22Rv1 (cell line): ENCODE data around the gene MCM3AP.

Experiments used
- H3K27ac ChIP-seq: fragments of 450-650 bp; 2 replicates; pipeline ENCODE4 v1.5.1; 2017
- ZFX ChIP-seq: fragments of 450-650 bp; IDR thresholded peaks from 2 replicates; pipeline ENCODE4 v1.6.1; 2017; ENCODE audit warnings: antibody characterized with exemption, borderline replicate concordance
- TF ChIP-seq, protein P1 (sequence below): fragments of 450-650 bp; IDR thresholded peaks from 2 replicates; pipeline ENCODE4 v1.5.1; 2017; ENCODE audit warnings: mild to moderate bottlenecking

Gene MCM3AP

DNA sequence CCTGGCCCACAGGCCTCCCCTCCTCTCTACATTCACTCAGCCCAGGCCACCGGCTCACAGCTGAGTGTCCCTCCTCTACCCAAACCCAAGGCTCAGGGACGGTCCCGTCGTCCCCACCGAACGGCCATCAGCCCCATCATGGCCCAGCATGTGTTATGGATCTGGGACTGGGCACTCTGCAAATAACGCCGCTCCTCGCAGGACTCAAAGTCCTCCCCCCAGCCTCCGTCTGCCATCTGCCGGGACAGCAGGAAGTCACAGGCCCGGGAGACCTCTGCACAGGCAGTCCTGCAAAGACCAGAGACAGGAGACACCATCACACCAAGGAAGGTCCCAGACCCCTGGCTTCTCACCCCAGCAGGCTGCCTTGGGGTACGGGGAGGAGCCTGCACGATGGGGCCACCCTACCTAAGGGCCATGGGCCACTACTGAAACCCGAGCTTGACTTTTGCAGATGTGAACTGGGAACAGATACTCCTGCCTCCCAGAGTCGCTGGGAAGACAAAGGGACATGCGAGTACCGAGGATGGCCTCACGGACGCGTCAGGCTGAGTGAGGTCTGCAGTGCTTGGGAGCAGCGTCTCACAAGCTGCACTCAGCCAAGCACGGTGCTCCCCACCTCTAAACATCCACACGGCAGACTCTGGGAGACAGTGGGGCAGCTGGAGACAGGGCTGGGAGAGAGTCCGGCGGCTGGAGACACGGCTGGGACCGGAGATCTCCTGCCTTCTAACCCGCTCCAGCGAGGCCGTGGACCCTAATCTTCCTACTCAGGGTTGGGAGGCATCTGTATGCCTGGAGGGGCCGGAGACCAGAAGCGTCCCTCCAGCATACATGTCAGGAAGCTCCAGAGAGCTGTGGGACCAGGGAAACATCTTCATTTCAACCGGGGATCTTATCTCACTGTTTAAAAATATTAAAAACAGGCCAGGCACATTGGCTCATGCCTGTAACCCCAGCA is 90.8 kb downstream of the MCM3AP start:
- no peak for TF ChIP-seq ZFX
- TF ChIP-seq, protein P1, sequence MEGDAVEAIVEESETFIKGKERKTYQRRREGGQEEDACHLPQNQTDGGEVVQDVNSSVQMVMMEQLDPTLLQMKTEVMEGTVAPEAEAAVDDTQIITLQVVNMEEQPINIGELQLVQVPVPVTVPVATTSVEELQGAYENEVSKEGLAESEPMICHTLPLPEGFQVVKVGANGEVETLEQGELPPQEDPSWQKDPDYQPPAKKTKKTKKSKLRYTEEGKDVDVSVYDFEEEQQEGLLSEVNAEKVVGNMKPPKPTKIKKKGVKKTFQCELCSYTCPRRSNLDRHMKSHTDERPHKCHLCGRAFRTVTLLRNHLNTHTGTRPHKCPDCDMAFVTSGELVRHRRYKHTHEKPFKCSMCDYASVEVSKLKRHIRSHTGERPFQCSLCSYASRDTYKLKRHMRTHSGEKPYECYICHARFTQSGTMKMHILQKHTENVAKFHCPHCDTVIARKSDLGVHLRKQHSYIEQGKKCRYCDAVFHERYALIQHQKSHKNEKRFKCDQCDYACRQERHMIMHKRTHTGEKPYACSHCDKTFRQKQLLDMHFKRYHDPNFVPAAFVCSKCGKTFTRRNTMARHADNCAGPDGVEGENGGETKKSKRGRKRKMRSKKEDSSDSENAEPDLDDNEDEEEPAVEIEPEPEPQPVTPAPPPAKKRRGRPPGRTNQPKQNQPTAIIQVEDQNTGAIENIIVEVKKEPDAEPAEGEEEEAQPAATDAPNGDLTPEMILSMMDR: no peak
- no peak overlapping the region for H3K27ac ChIP-seq

DNA sequence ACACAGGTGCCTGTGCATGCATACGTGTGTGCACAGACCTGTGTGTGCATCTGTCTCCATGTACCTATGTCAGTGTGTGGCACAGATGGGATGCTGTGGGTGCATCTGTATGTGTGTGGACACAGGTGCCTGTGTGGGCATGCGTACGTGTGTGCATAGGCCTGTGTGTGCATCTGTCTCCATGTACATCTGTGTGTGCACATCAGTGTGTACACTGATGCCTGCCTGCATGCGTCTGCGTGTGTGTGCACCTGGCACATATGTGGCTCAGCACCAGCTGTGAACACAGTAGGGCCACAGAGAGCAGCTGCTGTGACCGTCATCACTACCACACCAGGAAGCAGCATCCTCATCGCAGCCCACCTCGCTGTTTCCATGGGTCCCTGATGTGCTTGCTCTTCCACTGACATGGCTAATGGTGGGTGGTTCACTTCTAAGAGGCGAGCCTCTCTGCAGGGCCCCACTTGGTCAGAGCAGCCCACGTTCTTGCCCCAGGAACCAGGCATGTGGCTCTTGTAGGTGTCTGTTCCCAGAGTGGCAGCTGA is 91.5 kb downstream of the MCM3AP start:
- TF ChIP-seq ZFX: no peak
- TF ChIP-seq, protein P1: no peak
- H3K27ac ChIP-seq: no peak overlapping the region

DNA sequence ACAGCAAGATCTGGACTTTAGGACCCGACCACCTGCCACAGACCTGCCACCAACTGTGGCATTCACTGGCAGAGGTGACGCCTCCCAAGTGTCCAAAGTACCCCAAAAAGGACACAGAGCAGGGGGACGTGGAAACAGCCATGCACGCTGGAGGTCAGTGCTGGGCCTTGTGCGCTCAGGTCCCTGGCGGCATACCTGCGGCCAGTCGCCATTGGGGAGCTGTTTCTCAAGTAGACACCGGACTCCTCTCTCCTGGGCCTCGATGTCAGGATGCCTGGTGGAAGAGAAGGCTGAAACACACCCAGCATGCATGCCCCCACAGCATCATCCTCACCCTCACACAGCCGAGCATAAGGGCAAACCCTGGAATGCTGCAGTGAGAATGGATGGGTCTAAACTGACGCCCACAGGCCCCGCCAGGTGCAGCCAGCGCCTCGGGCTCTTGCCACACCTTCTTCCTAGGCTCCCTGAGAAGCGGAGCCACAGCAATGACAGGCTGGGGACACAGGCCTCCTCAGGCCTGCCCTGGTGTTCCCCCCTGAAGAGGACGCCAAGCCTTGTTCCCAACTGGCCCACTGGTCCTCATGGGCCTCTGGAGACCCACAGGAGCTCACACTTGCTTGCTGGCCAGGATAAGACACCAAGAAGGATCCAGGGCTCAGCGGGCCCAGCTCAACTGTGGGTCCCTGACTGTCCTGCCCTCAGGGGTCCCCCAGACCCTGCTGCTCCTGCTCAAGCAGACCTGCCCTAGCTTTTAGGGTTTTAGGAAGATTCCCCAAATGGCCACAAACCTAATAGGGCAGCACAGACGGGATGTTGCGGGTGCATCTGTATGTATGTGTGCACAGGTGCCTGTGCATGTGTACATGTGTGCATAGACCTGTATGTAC is 93.5 kb downstream of the MCM3AP start:
- no peak overlapping the region for H3K27ac ChIP-seq
- no peak for TF ChIP-seq ZFX

DNA sequence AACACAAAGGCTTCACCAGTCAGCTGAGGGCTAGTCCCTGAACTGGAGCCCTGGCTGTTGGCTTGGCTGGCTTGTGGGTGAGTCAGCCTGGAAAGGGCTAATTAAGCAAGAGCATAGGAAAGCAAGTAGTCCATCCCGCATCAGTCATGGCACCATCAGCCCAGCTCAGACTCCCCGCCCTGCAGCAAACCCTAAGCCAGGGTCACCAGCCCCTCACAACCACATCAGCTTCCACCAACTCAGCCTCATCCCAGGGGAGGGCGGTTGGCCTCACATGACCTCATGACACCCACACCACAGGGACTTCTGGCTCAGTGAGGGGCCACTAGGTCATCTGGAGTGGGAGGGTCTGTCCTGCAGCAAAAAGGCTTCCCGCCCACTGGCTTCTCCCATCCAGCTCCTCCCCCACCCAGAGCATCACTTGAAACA is 94.1 kb downstream of the MCM3AP start:
- TF ChIP-seq ZFX: no peak
- TF ChIP-seq, protein P1: no peak

DNA sequence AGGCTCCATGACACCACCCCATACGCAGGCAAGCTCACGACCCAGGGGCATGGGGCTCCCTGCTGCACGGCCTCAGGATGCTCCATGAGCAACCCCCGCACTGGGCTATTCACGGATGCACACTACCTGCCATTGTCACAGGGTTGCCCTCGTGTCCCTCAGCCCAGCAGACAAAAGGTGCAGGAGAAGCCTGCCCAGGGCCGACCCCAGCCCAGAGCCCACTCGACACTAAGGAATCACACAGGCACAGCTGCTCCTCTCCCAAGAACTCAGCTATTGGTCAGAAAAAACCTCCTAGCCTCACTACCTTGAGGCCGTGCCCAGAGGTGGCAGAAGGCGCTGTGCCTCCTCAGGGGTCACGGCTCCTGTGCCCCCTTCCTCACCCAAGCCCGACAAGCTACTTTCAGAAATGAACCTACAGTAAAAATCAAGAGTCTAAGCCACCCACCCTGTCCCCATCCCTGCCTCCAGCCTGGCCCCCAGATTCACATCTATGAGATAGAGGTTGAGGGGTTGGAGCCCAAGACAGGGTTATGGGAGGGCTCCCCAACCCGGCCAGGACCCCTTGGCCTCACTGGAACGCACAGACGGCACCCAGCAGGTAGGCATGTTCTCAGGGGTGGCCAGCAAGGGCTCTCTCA is 94.8 kb downstream of the MCM3AP start:
- TF ChIP-seq, protein P1: no peak
- H3K27ac ChIP-seq: no peak overlapping the region; the same call in 1 of the 2 replicates

More for the DNA sequence above, 94.1 kb downstream of the MCM3AP start:
- no peak overlapping the region for H3K27ac ChIP-seq

DNA sequence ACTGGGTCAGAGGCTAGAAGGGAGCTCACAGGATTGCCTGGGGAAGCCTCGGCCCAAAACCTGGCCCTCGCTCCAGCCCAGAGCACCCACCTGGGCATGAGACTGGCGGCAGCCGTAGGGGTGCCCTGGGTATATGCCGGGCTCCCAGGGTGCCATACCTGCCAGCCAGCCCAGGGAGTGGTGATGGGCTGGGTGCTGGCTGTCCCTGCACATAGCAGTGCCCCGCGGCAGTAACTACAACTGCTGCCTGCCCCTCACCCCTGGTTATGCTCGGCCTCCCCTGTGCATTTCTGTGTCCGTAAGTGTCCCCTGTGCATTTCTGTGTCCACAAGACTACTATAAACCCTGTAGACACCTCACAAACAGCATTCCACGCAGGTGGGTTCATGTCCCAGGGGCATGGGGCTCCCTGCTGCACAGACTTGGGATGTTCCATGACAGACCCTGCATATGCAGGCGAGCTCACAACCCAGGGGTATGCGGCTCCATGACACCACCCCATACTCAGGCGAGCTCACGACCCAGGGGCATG is 95.4 kb downstream of the MCM3AP start:
- TF ChIP-seq, protein P1: no peak
- TF ChIP-seq ZFX: no peak
- H3K27ac ChIP-seq: peak overlapping the region; percentile 69; the same call in 1 of the 2 replicates
